ENCODE measurements around the gene MLLT10.

Gene MLLT10

GRCh38 chr10:21533467-21534279 lies at the start of gene MLLT10:
MLLT10 (plus strand) TSS chr10:21534232; CDS start chr10:21534645, 413 bp downstream.
- peak; percentile 73 for DNase-seq

- DNase-seq: no peak
Measured at GRCh38 chr10:21487416-21488180, 46.4 kb upstream of the MLLT10 start.

DNA sequence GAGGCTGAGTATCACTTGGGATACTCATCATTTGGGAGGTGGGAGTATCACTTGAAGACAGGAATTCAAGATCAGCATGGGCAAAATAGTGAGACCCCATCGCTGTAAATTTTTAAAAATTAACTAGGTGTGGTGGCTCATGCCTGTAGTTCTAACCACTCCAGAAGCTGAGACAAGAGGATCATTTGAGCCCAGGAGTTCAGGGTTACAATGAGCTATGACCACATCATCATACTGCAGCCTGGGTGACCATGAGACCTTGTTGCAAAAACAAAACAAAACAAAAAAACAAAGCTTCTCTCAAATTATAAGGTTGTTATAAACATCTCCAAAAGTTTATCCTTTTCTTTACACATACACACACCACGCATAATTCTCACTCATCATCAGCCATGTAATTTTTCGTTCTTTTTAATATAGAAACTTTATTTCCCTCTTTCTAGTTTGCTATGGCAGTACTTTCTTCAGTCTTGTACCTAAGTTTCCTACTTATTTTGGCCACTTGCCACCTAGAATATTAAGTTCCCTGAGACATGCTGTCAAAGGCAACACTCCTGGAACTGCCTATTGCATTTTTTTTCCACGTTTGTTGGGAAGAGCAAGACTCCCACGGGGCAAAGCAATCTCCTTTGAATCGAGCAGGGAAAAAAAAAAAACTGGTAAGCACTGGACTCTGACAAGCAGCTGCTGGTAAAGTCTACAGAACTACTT lies 45.6 kb upstream of the MLLT10 start:
- no peak for DNase-seq

DNA sequence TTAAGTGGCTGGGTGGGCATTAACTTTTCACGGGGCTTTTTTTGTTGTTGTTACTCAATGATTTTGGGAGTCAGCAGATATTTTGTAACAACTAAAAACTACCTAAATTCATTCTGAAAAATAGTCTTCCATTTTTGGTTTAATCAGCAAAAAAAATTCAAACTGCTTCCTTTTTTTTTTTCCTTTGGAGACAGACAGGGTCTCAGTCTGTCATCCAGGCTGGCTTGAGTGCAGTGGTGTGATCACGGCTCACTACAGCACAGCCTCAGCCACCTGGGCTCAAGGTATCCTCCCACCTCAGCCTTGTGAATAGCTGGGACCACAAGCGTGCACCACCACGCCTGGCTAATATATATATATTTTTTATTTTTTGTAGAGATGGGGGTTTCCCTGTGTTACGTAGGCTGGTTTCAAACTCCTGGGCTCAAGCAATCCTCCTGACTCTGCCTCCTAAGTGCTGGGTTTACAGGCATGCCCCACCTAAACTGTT lies 45.0 kb upstream of the MLLT10 start:
- DNase-seq: no peak

- DNase-seq: no peak
Measured at GRCh38 chr10:21490028-21490710, 43.9 kb upstream of the MLLT10 start.

DNA sequence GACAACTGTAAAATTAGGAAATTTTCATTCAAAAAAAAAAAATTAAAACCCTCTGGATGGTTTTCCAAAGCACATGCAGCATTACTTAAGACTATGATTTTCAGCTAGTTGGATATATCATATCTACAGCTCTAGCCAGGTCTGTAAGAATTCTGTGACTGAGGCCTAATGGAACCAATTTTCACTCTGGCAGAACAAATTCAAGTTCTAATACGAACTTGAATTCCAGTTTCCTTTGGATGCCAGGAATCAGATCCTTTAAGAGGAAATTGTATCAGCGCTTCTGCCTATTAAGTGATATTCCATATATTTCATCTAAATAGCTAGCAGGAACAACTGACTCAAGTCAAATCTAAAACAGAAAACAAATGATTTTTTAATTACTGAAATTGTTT lies 43.3 kb upstream of the MLLT10 start:
- no peak for DNase-seq

- no peak for DNase-seq
Measured at GRCh38 chr10:21492421-21492820, 41.6 kb upstream of the MLLT10 start.

- DNase-seq: no peak
Measured at GRCh38 chr10:21493784-21494183, 40.2 kb upstream of the MLLT10 start.

DNA sequence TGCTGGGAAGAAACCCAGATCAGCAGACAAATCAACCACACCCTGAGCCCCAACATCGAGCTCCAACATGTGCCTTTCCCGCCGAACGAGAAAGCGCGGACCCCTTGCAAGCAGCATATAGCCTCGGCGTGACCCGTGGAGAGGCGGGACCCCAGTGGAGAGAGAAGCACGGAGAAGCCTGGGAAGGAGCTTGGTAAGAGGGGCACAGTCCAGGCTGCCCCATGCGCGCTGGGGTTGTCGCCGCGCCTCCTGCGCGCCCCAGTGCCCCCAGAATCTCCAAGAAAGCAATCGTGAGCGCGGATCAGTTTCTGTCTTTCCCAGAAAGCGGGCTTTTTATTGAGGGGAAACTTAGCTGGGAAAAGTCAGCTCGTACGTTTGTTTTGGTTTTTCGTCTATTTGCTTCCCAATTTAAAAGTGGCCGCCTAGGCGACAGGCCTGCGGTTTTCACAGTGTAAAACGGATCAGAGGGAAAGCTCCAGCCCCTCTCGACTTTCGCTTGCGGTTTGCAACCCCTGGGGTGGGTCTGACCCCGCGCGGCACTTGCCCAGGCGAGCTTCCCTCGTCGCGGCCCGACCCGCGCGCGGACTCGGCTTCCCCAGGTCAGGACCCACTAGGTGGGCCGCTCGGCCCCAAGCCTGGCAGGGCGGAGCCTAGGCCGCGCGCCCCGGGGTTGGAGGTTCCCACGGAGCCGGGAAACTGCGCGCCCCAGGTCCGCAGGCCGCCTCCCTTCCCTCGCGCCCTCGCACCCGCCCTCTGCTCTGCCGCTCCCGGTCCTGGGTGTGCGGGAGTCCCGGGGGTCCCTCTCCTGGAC lies 39.6 kb upstream of the MLLT10 start:
- DNase-seq: no peak

GRCh38 chr10:21495002-21495751 lies 38.9 kb upstream of the MLLT10 start:
- DNase-seq: no peak

DNA sequence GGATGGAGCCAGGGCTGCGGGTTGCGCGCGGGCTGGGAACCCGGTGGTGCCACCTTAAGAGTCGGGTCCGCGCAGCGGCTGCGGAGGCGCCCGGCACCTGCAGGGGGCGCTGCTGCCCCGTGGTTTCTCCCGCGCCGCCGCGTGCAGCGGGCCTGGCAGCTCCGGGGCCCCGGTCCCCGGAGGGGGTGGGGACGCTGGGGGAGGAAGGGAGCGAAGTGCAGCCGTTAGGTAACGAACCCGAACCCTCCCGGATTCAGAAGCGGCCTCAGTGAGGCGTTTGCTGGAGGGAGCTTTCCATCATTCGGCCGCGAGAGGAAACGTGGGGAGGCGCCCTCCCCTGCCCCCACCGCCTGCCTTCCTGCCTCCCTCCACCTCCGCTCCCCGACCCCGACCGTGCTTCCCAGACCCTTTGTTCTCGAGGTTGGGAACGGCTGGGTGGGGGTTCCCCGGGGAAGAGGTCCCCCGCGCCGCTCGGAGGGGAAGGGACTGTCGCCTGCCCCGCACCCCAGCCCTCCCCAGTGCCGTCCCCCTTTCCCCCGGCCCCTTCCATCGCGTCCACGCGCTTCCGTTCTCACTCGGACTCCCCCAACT lies 38.2 kb upstream of the MLLT10 start:
- DNase-seq: peak; percentile 17

DNA sequence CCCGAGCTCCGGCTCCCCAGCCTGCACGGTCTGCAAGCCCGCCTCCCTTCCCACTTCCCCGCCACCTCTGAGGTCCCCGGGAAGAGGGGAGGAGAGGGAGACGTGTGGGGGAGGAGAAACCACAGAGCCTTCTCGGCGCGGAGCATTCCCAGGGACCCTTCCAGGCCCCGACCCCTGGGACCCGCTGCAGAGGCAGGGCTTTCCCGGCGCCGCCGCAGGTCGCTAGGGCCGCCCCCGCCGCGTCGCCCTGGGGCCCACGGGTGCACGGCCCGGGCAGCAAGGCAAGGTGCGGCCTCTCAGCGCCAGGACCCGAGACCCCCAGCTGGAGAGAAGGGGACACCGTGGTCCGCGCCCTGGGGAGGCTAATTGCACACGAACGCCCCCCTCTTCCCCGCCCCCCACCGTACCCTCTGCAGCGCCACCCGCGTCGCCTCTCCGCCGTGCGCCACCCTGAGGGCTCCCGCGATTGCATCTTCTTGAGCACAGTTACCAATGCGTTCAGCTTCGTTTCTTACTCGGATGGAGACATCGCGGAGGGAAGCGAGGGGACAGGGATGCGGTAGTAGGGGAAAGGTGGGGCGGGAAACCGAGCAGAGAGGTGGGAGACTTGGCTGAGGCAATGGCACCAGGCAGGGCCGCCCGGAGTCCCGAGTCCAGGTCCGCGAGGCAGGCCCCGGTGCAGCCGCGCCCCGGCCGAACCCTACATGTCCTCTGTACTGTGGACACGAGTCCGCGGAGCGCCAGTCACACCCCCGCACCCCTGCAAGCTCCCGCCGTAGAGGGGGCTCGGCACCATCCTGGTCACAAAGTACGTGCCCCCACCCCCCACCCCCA lies 37.5 kb upstream of the MLLT10 start:
- no peak for DNase-seq

GRCh38 chr10:21497177-21497807 lies 36.7 kb upstream of the MLLT10 start:
- DNase-seq: peak; percentile 43

DNA sequence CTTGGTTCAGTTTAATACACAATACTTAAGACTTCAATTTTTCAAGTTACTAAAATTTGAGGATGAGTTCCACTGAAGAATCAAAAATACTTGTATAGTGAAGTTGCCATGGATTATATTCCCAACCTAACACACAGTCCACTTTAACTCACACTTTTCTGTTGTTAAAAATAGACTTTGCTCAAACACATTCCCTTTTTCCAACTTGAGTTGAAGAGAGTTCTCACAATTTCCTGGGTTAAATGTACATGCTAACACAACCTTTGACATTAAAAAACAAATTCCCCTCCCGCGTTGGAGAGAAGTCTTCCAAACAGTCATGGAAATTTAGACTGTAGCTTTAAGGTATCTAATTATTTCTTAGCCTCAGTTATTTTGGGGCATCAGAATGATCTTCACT lies 35.7 kb upstream of the MLLT10 start:
- DNase-seq: no peak

DNA sequence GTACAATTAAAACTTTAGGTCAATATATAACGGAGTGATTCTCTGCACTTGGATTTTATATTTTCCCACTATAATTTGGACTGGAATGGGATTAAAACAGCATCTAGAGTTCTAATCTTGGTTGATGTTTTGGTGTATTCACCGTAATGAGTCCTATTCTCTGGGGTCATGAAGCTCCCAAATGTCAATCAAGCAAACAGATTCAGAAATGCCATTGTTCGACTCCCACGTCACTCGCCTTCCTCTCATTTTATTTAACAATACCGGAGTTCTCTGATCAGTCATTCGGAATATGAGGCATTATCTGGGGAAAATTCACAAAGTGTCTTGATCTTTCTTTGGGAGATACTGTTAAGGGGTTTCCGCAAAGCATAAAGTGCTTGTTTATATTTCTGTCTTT lies 35.0 kb upstream of the MLLT10 start:
- DNase-seq: no peak

DNA sequence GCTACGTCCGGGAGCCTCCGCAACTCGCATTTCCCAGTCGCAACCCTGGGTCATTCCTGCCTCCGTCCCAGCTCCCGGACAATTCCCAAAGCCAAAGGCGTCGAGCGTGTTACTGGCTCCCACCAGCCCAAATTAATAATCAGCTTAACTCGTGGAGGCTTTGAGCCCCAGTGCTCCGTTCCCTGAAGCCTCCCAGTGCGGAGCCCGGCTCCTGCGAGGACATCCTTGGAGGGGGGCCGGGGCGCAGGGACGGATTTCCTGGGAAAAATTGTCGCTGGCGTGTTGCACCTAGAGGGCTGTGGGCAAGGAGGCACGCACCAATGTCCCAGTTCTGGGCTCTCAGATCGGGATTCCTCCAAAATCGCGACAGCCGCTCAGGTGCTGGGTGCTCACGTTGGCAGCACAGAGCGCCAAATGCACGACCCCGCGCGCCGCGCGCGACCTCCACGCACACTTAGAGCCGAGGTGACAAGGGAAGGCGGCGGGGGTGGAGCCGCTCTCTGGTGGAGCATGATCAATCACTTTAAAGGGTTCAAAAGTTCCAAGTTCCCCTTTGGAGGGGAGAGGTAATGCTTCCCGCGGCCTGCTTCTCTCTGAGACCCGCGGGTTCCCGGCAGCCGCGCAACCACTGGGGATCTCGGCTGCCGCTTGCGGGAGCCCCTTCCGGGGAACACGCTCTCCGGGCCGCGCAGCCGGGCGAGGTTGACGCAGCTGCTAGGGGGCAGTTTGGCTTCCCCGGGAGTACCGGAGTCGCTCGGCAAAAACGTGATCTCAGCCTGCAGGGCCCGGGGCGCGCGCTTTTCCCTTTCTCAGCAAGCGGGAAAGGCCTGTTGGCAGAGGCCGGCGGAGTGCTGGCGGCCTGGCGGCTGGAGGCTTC lies 34.1 kb upstream of the MLLT10 start:
- no peak for DNase-seq

GRCh38 chr10:21500578-21500910 lies 33.5 kb upstream of the MLLT10 start:
- no peak for DNase-seq

DNA sequence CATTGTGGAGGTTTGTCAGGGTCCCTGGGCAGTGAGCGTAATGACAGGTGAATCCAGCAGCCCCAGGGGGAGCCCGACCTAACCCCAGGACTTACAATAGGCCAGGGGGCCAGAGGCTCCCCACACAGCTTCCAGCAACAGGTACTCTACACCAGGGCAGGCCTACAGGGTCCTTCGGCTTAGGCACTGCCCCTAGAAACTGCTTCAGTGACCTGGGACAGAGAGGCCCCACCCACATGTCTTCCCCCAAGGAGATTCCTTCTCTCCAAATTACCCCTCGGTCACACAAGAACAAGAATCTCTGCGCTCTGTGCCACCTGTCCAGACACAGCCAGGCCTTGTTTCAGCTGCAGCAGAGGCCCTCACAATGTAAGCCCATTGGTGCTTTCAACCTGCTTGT lies 32.9 kb upstream of the MLLT10 start:
- DNase-seq: no peak
